Measurements from ENCODE around the gene GMPR. TPM values are rescaled to one million over a fixed set of nuclear protein-coding genes. Genes with fewer than 3 reads are reported as not detected.

The GMPR gene
- total RNA-seq, 1 donor, result 4.7 TPM

- no peak overlapping the region for H3K4me3 ChIP-seq (ENCODE audit: low read depth, low read length)
- no peak for DNase-seq (ENCODE audit: low read depth)
- no peak for TF ChIP-seq CTCF (IDR thresholded peaks at IDR 0.05; ENCODE audit: insufficient read depth, low read depth, low read length)
Measured at GRCh38 chr6:16248271-16248853, 10.0 kb downstream of the GMPR start.

GRCh38 chr6:16249971-16250370 lies 11.6 kb downstream of the GMPR start:
- no peak for DNase-seq (ENCODE audit: low read depth)
- no peak for TF ChIP-seq CTCF (IDR thresholded peaks at IDR 0.05; ENCODE audit: insufficient read depth, low read depth, low read length)
- H3K4me3 ChIP-seq (ENCODE audit: low read depth, low read length), result no peak overlapping the region

DNA sequence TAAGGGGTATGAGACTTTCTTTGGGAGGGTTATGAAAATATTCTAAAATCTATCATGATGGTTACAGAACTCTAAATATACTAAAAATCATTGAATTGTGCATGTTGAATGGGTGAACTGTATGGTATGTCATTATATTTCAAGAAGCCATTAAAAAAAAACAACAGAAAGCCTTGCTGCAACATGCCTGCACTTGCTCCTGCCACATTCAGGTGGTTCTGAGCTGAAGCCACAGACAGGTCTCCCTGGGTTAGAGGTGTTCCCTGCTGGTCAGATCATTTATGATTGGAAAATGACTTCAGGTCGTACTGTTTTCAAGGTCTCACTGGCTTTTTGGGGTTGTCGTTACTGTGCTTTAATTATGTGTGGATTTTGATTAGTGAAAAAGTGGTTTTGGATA lies 13.3 kb downstream of the GMPR start:
- TF ChIP-seq CTCF (IDR thresholded peaks at IDR 0.05; ENCODE audit: insufficient read depth, low read depth, low read length), result no peak
- no peak overlapping the region for H3K4me3 ChIP-seq (ENCODE audit: low read depth, low read length)
- no peak for DNase-seq (ENCODE audit: low read depth)

DNA sequence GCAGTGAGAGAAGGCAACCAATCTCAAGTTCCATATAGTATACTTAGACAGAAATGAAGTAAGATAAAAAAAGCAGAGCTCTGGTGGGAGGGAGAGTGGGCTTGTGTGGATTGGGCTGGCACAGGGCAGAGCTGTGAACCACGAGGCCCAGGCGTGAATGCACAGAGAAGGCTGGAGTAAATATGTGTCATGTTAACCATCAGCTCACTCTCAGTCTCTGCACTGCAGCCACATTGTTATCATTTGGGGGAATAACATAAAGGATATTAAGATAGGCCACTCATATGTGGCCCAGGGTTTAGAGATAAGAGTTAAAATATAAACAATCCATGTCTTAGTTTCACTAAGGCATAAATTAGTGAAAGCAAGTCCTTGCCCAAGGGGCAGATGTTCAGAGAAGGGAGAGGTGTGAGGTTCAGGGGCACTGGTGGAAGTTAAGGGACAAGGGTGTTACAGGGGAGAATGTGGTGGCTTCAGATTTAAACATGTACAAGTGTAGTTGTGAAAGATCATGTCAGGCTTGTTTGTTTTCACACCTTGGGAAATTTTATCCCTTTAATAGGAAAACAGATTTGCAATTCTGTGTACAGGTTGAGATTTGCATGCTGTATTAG lies 14.4 kb downstream of the GMPR start:
- no peak for DNase-seq (ENCODE audit: low read depth)
- no peak overlapping the region for H3K4me3 ChIP-seq (ENCODE audit: low read depth, low read length)
- no peak for TF ChIP-seq CTCF (IDR thresholded peaks at IDR 0.05; ENCODE audit: insufficient read depth, low read depth, low read length)

- DNase-seq (ENCODE audit: low read depth), result no peak
- TF ChIP-seq CTCF (IDR thresholded peaks at IDR 0.05; ENCODE audit: insufficient read depth, low read depth, low read length), result no peak
- H3K4me3 ChIP-seq (ENCODE audit: low read depth, low read length), result no peak overlapping the region
Measured at GRCh38 chr6:16253399-16254144, 15.2 kb downstream of the GMPR start.

GRCh38 chr6:16254535-16254934 lies 16.1 kb downstream of the GMPR start:
- no peak for DNase-seq (ENCODE audit: low read depth)
- no peak overlapping the region for H3K4me3 ChIP-seq (ENCODE audit: low read depth, low read length)
- no peak for TF ChIP-seq CTCF (IDR thresholded peaks at IDR 0.05; ENCODE audit: insufficient read depth, low read depth, low read length)
